CMK (cell line): ENCODE results near the gene GASK1B.

Experiments
- DNase-seq: peaks from one replicate; pipeline ENCODE4 v3.0.0-alpha.2; 2010; ENCODE audit warnings: low read depth

Gene GASK1B

GRCh38 chr4:158172261-158173258 is at the start of gene GASK1B:
GASK1B (minus strand) TSS chr4:158173025; CDS start chr4:158171375, 1,650 bp downstream.
- DNase-seq: no peak

GRCh38 chr4:158219623-158220022 is 46.8 kb upstream of the GASK1B start:
- no peak for DNase-seq

- DNase-seq: no peak
These were observed 44.9 kb upstream of the GASK1B start for GRCh38 chr4:158217763-158218162.

GRCh38 chr4:158214856-158215255 is 42.0 kb upstream of the GASK1B start:
- no peak for DNase-seq

GRCh38 chr4:158213466-158213865 is 40.6 kb upstream of the GASK1B start:
- no peak for DNase-seq

GRCh38 chr4:158211222-158211621 is 38.4 kb upstream of the GASK1B start:
- no peak for DNase-seq

GRCh38 chr4:158209825-158210807 is 37.3 kb upstream of the GASK1B start, which contains the start of gene TMEM144:
TMEM144 (plus strand) TSS chr4:158210486; CDS start chr4:158212668, 2,182 bp downstream.
- peak; percentile 21 for DNase-seq

GRCh38 chr4:158208963-158209640 is 36.3 kb upstream of the GASK1B start:
- peak; percentile 32 for DNase-seq

- DNase-seq: no peak
These were observed 31.1 kb upstream of the GASK1B start for GRCh38 chr4:158203929-158204328.

GRCh38 chr4:158203436-158203835 is 30.6 kb upstream of the GASK1B start:
- DNase-seq: no peak

GRCh38 chr4:158202481-158202880 is 29.7 kb upstream of the GASK1B start:
- DNase-seq: no peak

- no peak for DNase-seq
These were observed 29.1 kb upstream of the GASK1B start for GRCh38 chr4:158201876-158202275.

GRCh38 chr4:158201322-158201721 is 28.5 kb upstream of the GASK1B start:
- DNase-seq: no peak

- DNase-seq: no peak
These were observed 27.4 kb upstream of the GASK1B start for GRCh38 chr4:158200214-158200613.

- DNase-seq: no peak
These were observed 24.5 kb upstream of the GASK1B start for GRCh38 chr4:158197194-158197776.

GRCh38 chr4:158195297-158195696 is 22.5 kb upstream of the GASK1B start:
- DNase-seq: no peak

GRCh38 chr4:158193171-158193749 is 20.4 kb upstream of the GASK1B start:
- DNase-seq: no peak

- DNase-seq: no peak
These were observed 19.8 kb upstream of the GASK1B start for GRCh38 chr4:158192439-158193158.

- no peak for DNase-seq
These were observed 17.9 kb upstream of the GASK1B start for GRCh38 chr4:158190718-158191117.

GRCh38 chr4:158189422-158189821 is 16.6 kb upstream of the GASK1B start:
- no peak for DNase-seq
